Lower leg skin (tissue), 4 donors: Measurements from ENCODE around the gene TNS3. TPM values are rescaled to one million over a fixed set of nuclear protein-coding genes. Genes with fewer than 3 reads are reported as not detected.

ENCODE experiments used
- DNase-seq, 2 donors: peaks; one replicate each; pipeline ENCODE4 v3.0.0-alpha.2; 2019; ENCODE audit warnings: low spot score in 2 of 2
- H3K4me3 ChIP-seq: fragments of 200-600 bp; sonication (generic); 2 replicates; pipeline ENCODE4 v1.5.1; 2017; ENCODE audit warnings: mild to moderate bottlenecking, low read depth; ENCODE audit not compliant: poor library complexity, severe bottlenecking
- POLR2A ChIP-seq, 2 donors: fragments of 450-650 bp; IDR thresholded peaks; one replicate each; pipeline ENCODE4 v1.6.1; 2016 to 2017; ENCODE audit warnings: antibody characterized with exemption in 2 of 2, mild to moderate bottlenecking in 1 of 2, moderate library complexity in 1 of 2
- WGBS, 2 donors: methylation state at CpG; one replicate each; pipeline ENCODE4 v1.1.5; 2018; 5-methylcytosine and 5-hydroxymethylcytosine counted together
- intact Hi-C: fragments of 100-400 bp; cut with DNase I; formaldehyde crosslinking; loops from one replicate; pipeline ENCODE4 v1.15.0; 2023; ENCODE audit warnings: low total_unique reads
- total RNA-seq, 4 donors: library from RNA; depleted of rRNA; stranded (reverse); fragments of >200 nt; gene quantifications; one replicate each; pipeline ENCODE4 v1.1.0, GENCODE V29; 2016
- TF ChIP-seq, protein P1 (sequence below), 3 donors: fragments of 450-650 bp; IDR thresholded peaks; one replicate each; pipeline ENCODE4 v1.5.1; 2016; ENCODE audit warnings: antibody characterized with exemption in 3 of 3, mild to moderate bottlenecking in 3 of 3, moderate library complexity in 2 of 3

The TNS3 gene
- total RNA-seq, 4 donors from 2014 or later: 19.5 to 33.9 (median 25.5) TPM

GRCh38 chr7:47361746-47362215 lies 220.1 kb downstream of the TNS3 start:
- 40 to 44% methylated on average over 4 of the region's 4 CpGs for WGBS, 2 donors
- peak; percentile 74 to 83 for DNase-seq
- no peak for TF ChIP-seq POLR2A (IDR thresholded peaks at IDR 0.05)
- H3K4me3 ChIP-seq: no peak overlapping the region
- intact Hi-C loops: no loop called here

- 63 to 66% methylated on average over 5 of the region's 5 CpGs for WGBS, 2 donors
- TF ChIP-seq POLR2A (IDR thresholded peaks at IDR 0.05): no peak
- TF ChIP-seq, protein P1, sequence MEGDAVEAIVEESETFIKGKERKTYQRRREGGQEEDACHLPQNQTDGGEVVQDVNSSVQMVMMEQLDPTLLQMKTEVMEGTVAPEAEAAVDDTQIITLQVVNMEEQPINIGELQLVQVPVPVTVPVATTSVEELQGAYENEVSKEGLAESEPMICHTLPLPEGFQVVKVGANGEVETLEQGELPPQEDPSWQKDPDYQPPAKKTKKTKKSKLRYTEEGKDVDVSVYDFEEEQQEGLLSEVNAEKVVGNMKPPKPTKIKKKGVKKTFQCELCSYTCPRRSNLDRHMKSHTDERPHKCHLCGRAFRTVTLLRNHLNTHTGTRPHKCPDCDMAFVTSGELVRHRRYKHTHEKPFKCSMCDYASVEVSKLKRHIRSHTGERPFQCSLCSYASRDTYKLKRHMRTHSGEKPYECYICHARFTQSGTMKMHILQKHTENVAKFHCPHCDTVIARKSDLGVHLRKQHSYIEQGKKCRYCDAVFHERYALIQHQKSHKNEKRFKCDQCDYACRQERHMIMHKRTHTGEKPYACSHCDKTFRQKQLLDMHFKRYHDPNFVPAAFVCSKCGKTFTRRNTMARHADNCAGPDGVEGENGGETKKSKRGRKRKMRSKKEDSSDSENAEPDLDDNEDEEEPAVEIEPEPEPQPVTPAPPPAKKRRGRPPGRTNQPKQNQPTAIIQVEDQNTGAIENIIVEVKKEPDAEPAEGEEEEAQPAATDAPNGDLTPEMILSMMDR (IDR thresholded peaks at IDR 0.05): no peak
- DNase-seq: peak in 1 of 2 donors; percentile 78
- intact Hi-C loops: no loop called here
- no peak overlapping the region for H3K4me3 ChIP-seq
These were observed 220.7 kb downstream of the TNS3 start for GRCh38 chr7:47361236-47361635.

DNA sequence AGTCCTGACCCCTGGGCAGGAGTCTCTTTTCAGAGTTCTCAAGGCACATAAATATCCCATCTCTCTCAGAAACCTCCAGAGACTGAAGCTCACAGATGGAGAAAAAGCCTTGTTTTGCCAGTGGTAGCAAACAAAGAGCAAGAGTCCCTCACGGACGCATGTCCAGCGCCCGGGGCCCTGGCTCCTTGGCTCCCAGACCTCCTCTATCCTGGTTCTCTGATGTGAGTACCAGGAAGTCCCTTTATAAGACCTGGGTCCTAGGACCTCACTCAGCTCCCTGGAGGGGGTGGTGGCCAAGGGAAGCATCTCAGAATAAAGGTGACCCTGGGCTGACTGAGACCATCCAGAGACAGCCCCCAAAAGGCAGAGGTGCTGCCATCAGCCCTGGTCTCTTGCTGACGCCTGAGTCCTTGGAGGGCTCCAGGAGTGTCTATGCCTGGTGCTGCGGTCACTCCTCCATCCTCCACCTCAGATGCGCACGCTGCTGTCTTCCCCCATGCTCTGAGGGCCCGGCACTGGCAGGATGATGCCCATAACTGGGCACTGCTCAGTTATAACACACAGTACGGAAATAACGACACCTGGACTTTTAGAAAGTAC lies 221.5 kb downstream of the TNS3 start:
- intact Hi-C loops: no loop called here
- DNase-seq: peak in 1 of 2 donors; percentile 54
- WGBS, 2 donors: 93 to 98% methylated on average over 11 of the region's 11 CpGs
- no peak overlapping the region for H3K4me3 ChIP-seq
- no peak for TF ChIP-seq POLR2A (IDR thresholded peaks at IDR 0.05)

DNA sequence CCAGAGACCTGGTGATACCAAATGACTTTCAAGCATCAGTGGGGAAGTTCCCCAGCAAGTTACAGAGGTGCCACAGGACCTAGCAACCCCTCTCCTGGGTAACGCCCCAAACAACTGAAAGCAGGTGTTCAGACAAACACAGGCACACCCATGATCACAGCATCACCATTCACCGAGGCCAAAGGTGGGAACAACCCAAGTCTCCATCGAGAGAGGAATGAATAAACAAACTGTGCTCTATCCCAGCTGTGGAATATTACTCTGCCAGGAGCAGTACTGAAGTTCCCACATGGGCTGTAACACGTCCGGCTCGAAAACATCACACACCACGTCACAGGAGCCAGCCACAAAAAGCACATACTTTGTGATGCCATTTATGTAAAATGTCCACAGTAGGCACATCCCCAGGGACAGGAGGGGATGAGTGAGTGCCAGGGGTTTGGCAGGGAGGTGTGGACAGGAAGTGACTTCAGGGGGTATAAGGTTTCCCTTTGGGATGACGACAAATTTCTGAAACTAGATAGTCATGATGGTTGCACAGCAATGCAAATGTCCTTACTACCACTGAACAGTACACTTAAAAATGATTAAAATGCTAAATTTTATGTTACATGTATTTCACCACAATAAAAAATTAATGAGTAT lies 222.8 kb downstream of the TNS3 start:
- intact Hi-C loops: no loop called here
- no peak overlapping the region for H3K4me3 ChIP-seq
- TF ChIP-seq POLR2A (IDR thresholded peaks at IDR 0.05): no peak
- TF ChIP-seq, protein P1 (IDR thresholded peaks at IDR 0.05): no peak
- peak in 1 of 2 donors; percentile 48 for DNase-seq
- WGBS, 2 donors: 77 to 89% methylated on average over 8 of the region's 8 CpGs

- TF ChIP-seq, protein P1 (IDR thresholded peaks at IDR 0.05): no peak
- no peak for TF ChIP-seq POLR2A (IDR thresholded peaks at IDR 0.05)
- H3K4me3 ChIP-seq: no peak overlapping the region
- WGBS, 2 donors: 89 to 93% methylated on average over 7 to 12 of the region's 14 CpGs
- intact Hi-C loops: no loop called here
- peak in 1 of 2 donors; percentile 65 for DNase-seq
These were observed 223.6 kb downstream of the TNS3 start for GRCh38 chr7:47358357-47358756.

GRCh38 chr7:47357863-47358262 lies 224.0 kb downstream of the TNS3 start:
- DNase-seq: peak in 1 of 2 donors; percentile 56
- no peak overlapping the region for H3K4me3 ChIP-seq
- intact Hi-C loops: no loop called here
- 86 to 89% methylated on average over 7 of the region's 7 CpGs for WGBS, 2 donors
- TF ChIP-seq, protein P1 (IDR thresholded peaks at IDR 0.05): no peak
- TF ChIP-seq POLR2A (IDR thresholded peaks at IDR 0.05): no peak
